Spleen (tissue), 11 donors: ENCODE measurements around the gene TEKTIP1. TPM values are rescaled to one million over a fixed set of nuclear protein-coding genes. Genes with fewer than 3 reads are reported as not detected.
"Not testable (repeated sequence)": the region's sequence is repeated elsewhere in the genome, so short reads cannot be mapped to it uniquely, and the experiment has no call there.

Experiments
- DNase-seq: peaks from one replicate; pipeline ENCODE4 v3.0.0-alpha.2; 2020
- H3K27ac ChIP-seq, 8 donors: fragments of 200-600 bp; sonication (generic) in 7 of 8; 1 replicate in 4 of 8; 2 replicates in 4 of 8; pipeline versions ENCODE4 v1.5.0 to v1.8.0; 2016 to 2021; ENCODE audit warnings: inconsistent platforms in 4 of 8, mild to moderate bottlenecking in 4 of 8, moderate library complexity in 1 of 8
- H3K27me3 ChIP-seq, 7 donors: fragments of 200-600 bp; sonication (generic) in 6 of 7; replicated peaks in 1 of 7; 1 replicate in 4 of 7; 2 replicates in 3 of 7; pipeline versions ENCODE4 v1.5.0 to v1.8.0; 2016 to 2021; ENCODE audit warnings: inconsistent platforms in 3 of 7, mild to moderate bottlenecking in 1 of 7
- H3K36me3 ChIP-seq, 6 donors: fragments of 200-600 bp; sonication (generic) in 5 of 6; 1 replicate in 4 of 6; 2 replicates in 2 of 6; pipeline versions ENCODE4 v1.5.0 to v1.8.0; 2016 to 2021; ENCODE audit warnings: inconsistent platforms in 2 of 6
- H3K4me1 ChIP-seq, 6 donors: fragments of 200-600 bp; sonication (generic) in 5 of 6; 1 replicate in 3 of 6; 2 replicates in 3 of 6; pipeline versions ENCODE4 v1.5.0 to v1.8.0; 2016 to 2021; ENCODE audit warnings: inconsistent platforms in 3 of 6
- H3K4me3 ChIP-seq, 8 donors: fragments of 200-600 bp; sonication (generic) in 7 of 8; 1 replicate in 4 of 8; 2 replicates in 4 of 8; pipeline versions ENCODE4 v1.5.0 to v1.8.0; 2016 to 2021; ENCODE audit warnings: inconsistent platforms in 4 of 8, mild to moderate bottlenecking in 4 of 8, moderate library complexity in 2 of 8
- H3K9me3 ChIP-seq, 8 donors: fragments of 200-600 bp; sonication (generic) in 7 of 8; 1 replicate in 4 of 8; 2 replicates in 4 of 8; pipeline versions ENCODE4 v1.5.0 to v1.8.0; 2016 to 2021; ENCODE audit warnings: inconsistent platforms in 4 of 8
- POLR2A ChIP-seq, 3 donors: fragments of 450-650 bp; IDR thresholded peaks; one replicate each; pipeline ENCODE4 v1.5.1; 2017; ENCODE audit warnings: antibody characterized with exemption in 3 of 3, mild to moderate bottlenecking in 1 of 3
- POLR2AphosphoS5 ChIP-seq, 3 donors: sonication (generic); formaldehyde crosslinking; IDR thresholded peaks; one replicate each; pipeline ENCODE4 v1.5.1; 2017; ENCODE audit warnings: antibody characterized with exemption in 3 of 3
- WGBS, 5 donors: extraction: QIAGEN DNeasy Blood & Tissue Kit in 3 of 5; methylation state at CpG; one replicate each; pipeline versions ENCODE4 v1.1.5 to v1.1.7; 2013 to 2018; 5-methylcytosine and 5-hydroxymethylcytosine counted together
- intact Hi-C: fragments of 100-400 bp; cut with DNase I; formaldehyde crosslinking; loops from one replicate; pipeline ENCODE4 v1.15.0; 2023; ENCODE audit warnings: low total_unique reads
- polyA plus RNA-seq, 3 donors: library from polyadenylated mRNA; stranded (reverse); fragments of 200-250 nt; gene quantifications; one replicate each; pipeline ENCODE4 v1.2.1, GENCODE V29; 2013
- total RNA-seq, 7 donors: library from RNA; depleted of rRNA in 3 of 7; stranded (reverse); fragments of >200 nt in 3 of 7; fragmentation: NEBNext Ultra II Directional in 4 of 7; extraction: Animal tissue kit (Norgen Biotek cat#: 25700) in 4 of 7; gene quantifications; one replicate each; pipeline versions ENCODE4 v1.1.0 to v1.2.1, GENCODE V29; 2016 to 2021
- TF ChIP-seq, protein P1 (sequence below), 11 experiments: fragments of 200-600 bp in 7 of 11; fragments of 450-650 bp in 4 of 11; sonication (generic) in 4 of 11; IDR thresholded peaks in 8 of 11; conservative IDR thresholded peaks in 3 of 11; 1 replicate in 7 of 11; 2 replicates in 4 of 11; pipeline versions ENCODE4 v1.4.0 to v1.8.0; 2016 to 2021; ENCODE audit warnings: antibody characterized with exemption in 11 of 11, inconsistent platforms in 4 of 11, mild to moderate bottlenecking in 1 of 11
- donor health status: healthy with polysubstance abuse.
- donor health status: DM: no; HTN: no; CAD: no; lungs with moderate emphysema.
- donor health status: DM: no; HTN: no; CAD: no.
- donor health status: Bipolar disorder and iron deficiency.
- donor health status: healthy.
- donor health status: DM: no; HTN: no; CAD: no.
- donor health status: DM: yes; HTN: yes; CAD: no.

Gene TEKTIP1
- total and polyA plus RNA-seq, 10 donors, result 1.2 to 7.4 (median 3.1) TPM; not detected in 1

DNA sequence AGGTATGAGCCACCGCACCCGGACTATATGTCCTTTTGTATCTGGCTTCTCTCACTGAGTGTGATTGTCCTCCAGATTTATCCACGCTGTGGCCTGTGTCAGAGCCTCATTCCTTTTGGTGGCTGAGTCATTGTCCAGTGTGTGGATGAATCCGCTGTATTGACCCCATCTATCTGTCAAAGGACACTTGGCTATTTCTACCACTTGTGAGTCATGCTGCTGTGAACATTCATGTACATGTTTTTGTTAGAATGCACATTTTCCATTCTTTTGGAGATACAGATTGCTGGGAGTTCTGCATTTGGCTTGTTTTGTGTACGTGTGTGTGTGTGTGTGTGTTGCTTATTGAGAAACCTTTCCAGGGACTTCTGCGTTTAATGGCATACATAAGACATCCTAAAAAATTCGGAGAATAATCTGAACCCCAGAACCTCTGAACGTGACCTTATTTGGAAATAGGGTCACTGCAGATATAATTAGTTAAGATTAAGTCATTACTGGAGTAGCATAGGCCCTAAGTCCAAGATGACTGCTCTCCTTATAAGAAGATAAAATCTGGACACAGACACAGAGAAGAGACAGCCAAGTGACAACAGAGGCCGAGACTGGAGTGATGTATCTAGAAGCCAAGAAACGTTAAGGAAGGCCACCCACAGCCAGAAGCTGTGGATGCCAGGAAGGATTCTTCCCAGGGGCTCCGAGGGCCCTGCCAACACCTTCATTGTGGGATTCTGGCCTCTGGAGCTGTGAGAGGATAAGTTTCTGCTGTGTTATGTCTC, 41.4 kb downstream of the TEKTIP1 start:
- Histone ChIP-seq H3K27me3 (peaks cover 0 to 12% (median 4%) of the 10 kb centered on the region in 7 donors), H3K9me3 (no peaks in the 10 kb centered on the region), H3K27ac (peak overlapping the region in 2 of 8 donors; percentile 26 to 38), H3K36me3 (peaks cover 0 to 32% (median 2%) of the 10 kb centered on the region in 6 donors), H3K4me3 (no peak overlapping the region), H3K4me1 (peaks cover 0 to 20% (median 14%) of the 10 kb centered on the region in 6 donors)
- no peak for DNase-seq
- peak in 1 of 3 donors; percentile 20 for TF ChIP-seq POLR2AphosphoS5 (IDR thresholded peaks at IDR 0.05)
- TF ChIP-seq, protein P1, sequence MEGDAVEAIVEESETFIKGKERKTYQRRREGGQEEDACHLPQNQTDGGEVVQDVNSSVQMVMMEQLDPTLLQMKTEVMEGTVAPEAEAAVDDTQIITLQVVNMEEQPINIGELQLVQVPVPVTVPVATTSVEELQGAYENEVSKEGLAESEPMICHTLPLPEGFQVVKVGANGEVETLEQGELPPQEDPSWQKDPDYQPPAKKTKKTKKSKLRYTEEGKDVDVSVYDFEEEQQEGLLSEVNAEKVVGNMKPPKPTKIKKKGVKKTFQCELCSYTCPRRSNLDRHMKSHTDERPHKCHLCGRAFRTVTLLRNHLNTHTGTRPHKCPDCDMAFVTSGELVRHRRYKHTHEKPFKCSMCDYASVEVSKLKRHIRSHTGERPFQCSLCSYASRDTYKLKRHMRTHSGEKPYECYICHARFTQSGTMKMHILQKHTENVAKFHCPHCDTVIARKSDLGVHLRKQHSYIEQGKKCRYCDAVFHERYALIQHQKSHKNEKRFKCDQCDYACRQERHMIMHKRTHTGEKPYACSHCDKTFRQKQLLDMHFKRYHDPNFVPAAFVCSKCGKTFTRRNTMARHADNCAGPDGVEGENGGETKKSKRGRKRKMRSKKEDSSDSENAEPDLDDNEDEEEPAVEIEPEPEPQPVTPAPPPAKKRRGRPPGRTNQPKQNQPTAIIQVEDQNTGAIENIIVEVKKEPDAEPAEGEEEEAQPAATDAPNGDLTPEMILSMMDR (IDR thresholded peaks at IDR 0.05 in 8 of 11, conservative IDR thresholded peaks at IDR 0.05 in 3 of 11), result no peak
- no peak for TF ChIP-seq POLR2A (IDR thresholded peaks at IDR 0.05)
- 68 to 81% (median 73%) methylated on average over 11 of the region's 11 CpGs for WGBS, 5 donors
- intact Hi-C loops, result loop anchor here (5.0 kb wide), 1 partner anchor 37 kb away; no protein-coding TSS in a partner anchor

- H3K4me1 ChIP-seq, result peaks cover 0 to 20% (median 14%) of the 10 kb centered on the region in 6 donors
- not testable (repeated sequence) for DNase-seq, H3K9me3 ChIP-seq, H3K4me3 ChIP-seq, H3K27ac ChIP-seq
- H3K27me3 ChIP-seq, result peaks cover 0 to 26% (median 8%) of the 10 kb centered on the region in 7 donors
- peaks cover 0 to 18% (median under 1%) of the 10 kb centered on the region in 6 donors for H3K36me3 ChIP-seq
- intact Hi-C loops, result loop anchor here (5.0 kb wide), 1 partner anchor 36 kb away; no protein-coding TSS in a partner anchor
- 75 to 88% (median 80%) methylated on average over 4 of the region's 4 CpGs for WGBS, 5 donors
These were observed 42.8 kb downstream of the TEKTIP1 start for GRCh38 chr19:3581792-3582191.

GRCh38 chr19:3584036-3584802, 45.2 kb downstream of the TEKTIP1 start:
- H3K36me3 ChIP-seq, H3K9me3 ChIP-seq, H3K4me3 ChIP-seq, DNase-seq, H3K27ac ChIP-seq: not testable (repeated sequence)
- intact Hi-C loops, result loop anchor here (5.0 kb wide), 1 partner anchor 33 kb away; no protein-coding TSS in a partner anchor
- 87 to 95% (median 91%) methylated on average over 15 of the region's 15 CpGs for WGBS, 5 donors
- Histone ChIP-seq H3K4me1 (peaks cover 0 to 22% (median 13%) of the 10 kb centered on the region in 6 donors), H3K27me3 (peaks cover 0 to 26% (median 8%) of the 10 kb centered on the region in 7 donors)

DNA sequence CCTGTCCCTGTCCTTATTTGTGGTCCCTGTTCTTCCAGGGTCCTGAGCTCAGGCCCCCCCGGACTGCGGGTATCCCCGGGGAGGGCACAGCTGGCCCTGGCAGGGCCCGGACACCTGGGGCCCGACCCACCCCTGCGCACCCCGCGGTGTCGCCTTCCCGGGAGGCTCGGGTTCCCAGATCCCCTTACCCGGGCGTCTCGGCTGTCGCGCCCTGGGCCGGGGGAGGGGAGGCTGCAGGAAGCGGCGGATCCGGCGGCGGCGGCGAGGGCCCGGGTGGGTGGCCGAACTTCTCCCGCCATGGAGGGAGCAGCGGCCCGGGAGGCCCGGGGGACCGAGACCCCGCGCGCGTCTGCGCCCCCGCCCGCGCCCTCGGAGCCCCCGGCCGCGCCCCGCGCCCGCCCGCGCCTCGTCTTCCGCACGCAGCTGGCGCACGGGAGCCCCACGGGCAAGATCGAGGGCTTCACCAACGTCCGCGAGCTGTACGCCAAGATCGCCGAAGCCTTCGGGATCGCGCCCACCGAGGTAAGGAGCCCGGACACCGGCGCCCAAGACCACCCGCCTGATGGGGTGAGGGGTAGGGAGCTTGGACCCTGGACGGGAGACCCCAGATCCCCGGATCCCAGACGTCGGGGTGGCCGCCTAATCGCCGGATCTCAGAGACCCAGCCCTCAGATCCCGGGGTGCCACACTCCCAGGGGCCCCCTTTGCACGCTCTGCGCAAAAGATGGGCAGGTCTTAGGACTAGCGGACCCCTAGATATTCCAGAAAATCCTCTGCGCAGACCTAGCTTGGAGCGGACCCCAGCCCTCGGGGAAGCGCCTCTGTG, 46.5 kb downstream of the TEKTIP1 start, which contains the start of gene GIPC3:
GIPC3 (plus strand) TSS at position 178 of the 826 bp plus-strand sequence; CDS start at position 298, 120 bp downstream.
- peak within 1 kb of the TSS in 3 of 8 donors; percentile 8 to 37 (median 15) for H3K27ac ChIP-seq
- DNase-seq, result no peak
- peaks cover 0 to 6% (median 0%) of the 10 kb centered on the region in 6 donors for H3K36me3 ChIP-seq
- H3K9me3 ChIP-seq, result no peaks in the 10 kb centered on the region
- H3K4me1 ChIP-seq, result peaks cover 0 to 22% (median 13%) of the 10 kb centered on the region in 6 donors
- TF ChIP-seq POLR2AphosphoS5 (IDR thresholded peaks at IDR 0.05) (no peak), POLR2A (IDR thresholded peaks at IDR 0.05) (no peak)
- TF ChIP-seq, protein P1 (IDR thresholded peaks at IDR 0.05 in 8 of 11, conservative IDR thresholded peaks at IDR 0.05 in 3 of 11), result no peak
- intact Hi-C loops, result no loop called here
- 0 to 3% (median 2%) methylated on average over 22 to 84 of the region's 84 CpGs for WGBS, 5 donors
- peaks cover 0 to 26% (median 8%) of the 10 kb centered on the region in 7 donors for H3K27me3 ChIP-seq
- H3K4me3 ChIP-seq, result peak within 1 kb of the TSS; percentile 22 to 71 (median 38)
